Astrocyte of the hippocampus (primary cell): ENCODE results near the gene TMIGD1.

Source experiments
- DNase-seq: peaks from one replicate; pipeline ENCODE4 v3.0.0; 2011; ENCODE audit warnings: low read depth, low spot score

The TMIGD1 gene

DNA sequence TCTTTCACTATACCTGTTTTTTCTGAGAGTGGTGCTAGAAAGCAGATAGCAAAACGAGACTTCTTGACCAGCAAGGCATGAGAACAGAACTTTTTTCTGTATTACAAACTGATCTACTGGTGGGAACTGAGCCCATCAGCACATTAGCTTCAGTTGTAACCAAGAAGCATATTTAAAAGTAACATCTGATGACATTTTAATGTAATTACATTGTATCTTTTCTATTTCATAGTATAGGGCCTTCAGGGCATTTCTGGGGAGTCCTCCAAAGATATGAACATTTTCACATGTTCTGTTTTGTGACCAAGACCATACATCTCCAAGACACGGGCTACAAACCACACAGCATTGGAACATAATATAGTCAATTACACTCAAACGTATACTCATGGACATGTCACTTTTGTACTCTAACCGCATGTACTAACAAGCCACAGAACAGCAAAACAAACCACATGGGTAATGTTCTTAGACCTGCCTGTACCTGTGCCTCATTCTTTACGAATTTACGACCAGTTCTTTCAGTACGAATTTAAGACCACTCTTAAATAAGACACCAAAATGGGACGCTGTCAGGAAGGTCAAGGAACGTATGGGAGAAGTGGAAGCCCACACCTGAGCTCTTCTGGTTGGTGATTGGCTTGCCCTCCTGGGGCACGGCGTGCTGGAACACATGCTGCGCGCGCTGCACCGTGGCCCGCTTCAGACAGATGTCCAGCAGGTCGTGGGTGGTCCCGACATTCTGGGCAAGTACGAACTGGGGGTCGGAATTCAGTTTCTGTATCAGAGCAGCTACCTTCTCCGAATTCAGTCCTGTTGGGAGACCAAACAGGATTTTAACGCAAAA lies 42.9 kb downstream of the TMIGD1 start:
- peak; percentile 65 for DNase-seq

DNA sequence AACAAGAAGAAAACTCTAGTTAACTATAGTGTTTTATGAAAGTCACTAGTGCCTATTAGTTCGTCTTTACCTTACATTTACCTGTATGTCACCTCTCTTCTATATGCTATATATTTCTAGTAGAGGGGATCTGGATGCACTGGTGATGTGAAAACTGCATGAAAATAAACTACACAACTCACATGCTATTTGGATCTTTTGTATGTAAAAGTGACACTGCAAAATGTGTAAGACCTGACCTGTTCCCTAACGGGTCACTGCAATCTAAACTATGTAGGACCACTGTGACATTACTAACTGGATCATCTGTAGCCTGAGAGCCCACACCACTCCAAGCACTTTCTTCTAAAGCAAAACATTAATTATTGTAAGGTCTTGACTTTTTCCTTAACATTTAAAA lies 43.8 kb downstream of the TMIGD1 start:
- DNase-seq, result no peak

DNA sequence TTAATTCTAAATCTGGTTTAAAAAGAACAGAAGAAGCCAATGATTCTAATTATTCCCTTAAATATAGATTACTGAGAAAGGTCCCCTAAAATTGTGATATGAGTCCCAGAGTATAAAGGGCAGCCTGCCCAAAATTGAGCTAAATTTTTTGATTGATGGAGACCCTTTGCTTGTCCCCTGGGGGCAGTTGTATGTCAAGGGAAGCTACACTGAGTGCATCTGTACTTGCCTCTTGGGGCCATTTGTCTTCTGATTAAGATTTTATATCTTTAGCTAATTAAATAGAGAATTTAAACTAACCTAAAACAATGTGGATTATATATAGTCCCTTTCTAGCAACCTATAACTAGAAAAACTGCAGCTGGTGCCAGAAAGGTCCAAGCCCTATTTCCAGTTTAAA lies 54.7 kb downstream of the TMIGD1 start:
- no peak for DNase-seq

DNA sequence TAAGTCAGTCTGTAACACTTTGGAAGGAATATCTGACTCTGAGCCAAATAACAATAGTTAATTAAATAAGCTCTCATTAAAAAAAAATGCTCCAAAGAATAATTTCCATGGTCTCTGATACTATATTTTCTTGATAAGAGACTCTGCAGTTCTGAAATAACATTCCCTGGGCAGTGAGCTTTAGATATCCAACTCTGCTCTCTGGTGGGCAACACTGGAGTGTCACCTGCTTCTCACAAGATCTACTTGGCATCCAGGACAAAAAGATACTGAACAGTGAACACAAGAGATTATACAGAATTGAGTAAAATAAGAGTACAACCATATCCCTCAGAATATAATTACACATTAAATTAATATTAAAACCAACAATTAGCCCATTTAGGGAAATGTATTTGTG lies 55.8 kb downstream of the TMIGD1 start:
- DNase-seq, result peak; percentile 71

DNA sequence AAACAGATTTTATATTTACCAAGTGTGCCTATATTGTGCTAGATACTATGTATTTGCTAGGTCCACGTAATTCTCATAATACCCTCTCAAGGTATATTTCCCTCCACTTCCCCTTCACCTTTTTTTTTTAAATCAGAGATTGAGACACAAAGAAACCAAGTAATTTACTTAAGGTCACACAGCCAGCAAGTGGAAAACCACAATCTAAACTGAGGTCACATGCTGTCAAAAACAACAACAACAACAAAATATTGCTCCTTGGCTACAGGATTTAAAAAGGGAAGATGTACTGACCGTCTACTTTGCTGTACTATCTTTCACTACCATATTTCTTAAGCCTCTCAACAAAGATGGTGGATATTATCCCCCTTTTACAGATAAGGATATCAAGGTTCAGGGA lies 57.9 kb downstream of the TMIGD1 start:
- DNase-seq, result no peak

DNA sequence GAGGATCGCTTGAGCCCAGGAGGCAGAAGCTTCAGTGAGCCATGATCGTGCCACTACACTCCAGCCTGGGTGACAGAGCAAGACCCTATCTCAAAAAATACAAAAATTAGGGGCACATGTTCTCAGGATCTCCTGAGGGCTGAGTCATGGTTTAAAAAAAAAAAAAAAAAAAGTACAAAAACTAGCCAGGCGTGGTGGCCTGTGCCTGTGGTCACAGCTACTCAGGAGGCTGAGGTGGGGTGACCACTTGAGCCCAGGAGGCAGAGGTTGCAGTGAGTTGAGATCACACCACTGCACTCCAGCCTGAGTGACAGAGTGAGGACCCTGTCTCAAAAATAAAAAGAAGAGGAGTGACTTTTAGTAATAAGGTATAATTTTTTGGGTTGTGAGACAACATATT lies 59.0 kb downstream of the TMIGD1 start:
- DNase-seq, result no peak

DNA sequence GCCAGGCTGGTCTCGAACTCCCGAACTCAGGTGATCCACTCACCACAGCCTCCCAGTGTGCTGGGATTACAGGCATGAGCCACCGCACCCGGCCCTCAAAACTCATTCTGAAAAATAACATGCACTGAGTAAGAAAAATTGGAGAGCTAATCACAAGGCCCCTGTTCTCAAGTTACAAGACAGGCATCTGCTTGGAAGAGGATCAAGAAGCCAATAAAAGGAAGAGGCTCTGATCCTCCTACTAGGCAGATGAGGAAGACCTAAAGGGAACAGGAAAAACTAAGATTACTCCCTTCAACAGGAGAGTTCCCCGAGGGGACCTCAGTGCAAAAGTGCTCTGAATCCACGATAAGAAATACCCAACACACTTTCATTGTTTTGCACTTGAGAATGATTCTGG lies 60.5 kb downstream of the TMIGD1 start:
- DNase-seq, result no peak

DNA sequence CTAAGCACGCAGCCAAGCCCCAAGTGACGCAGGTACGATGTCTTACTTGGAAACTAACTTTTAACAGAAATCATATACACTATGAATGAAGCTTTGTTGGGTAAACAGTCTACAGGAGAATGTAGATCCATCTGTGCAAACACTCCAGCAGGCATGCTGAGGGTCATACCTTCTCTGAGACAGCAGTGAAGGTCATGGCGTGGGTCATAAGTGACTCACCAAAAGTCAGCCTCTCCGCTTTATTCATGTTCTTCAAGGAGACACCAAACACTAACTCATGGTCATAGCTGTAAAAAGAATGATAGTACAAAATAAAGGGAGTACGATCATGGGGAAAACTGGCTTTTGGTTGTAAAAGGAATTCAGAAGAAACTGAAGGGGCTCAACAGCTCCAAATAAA lies 62.8 kb downstream of the TMIGD1 start:
- DNase-seq, result no peak

DNA sequence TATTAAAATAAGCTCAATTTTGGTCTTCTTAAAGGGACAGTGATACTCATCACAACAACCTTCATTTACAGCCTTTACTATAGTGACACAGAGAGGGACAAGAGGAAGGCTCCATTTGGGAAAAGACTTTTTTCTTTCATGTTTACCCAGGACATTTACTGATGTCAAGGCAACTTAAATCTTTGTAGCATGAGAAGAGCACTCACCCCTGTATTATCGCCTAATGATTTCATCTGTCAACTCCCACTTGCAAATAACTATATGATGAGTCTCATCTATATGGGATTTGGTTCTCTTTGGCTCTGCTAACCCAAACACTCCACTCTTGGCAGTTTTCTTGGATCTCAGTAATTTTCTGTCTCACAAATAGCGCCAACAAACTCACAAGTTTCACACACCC lies 66.2 kb downstream of the TMIGD1 start:
- no peak for DNase-seq
